Raji (cell line): ENCODE measurements around the gene PDCD5.

Experiments used
- POLR2A ChIP-seq: IDR thresholded peaks from 2 replicates; pipeline ENCODE4 v1.6.1; 2011; ENCODE audit warnings: low read depth, low read length, control low read depth; ENCODE audit not compliant: insufficient read depth

The PDCD5 gene

GRCh38 chr19:32573492-32573794, 7.5 kb upstream of the PDCD5 start:
- no peak for TF ChIP-seq POLR2A

- no peak for TF ChIP-seq POLR2A
These were observed 4.2 kb upstream of the PDCD5 start for GRCh38 chr19:32576790-32577189.

GRCh38 chr19:32580353-32580900, 563 bp upstream of the PDCD5 start:
- no peak for TF ChIP-seq POLR2A

GRCh38 chr19:32581705-32582179, 752 bp downstream of the PDCD5 start:
- TF ChIP-seq POLR2A: no peak

GRCh38 chr19:32594021-32594420, 13.0 kb downstream of the PDCD5 start:
- TF ChIP-seq POLR2A: no peak

- no peak for TF ChIP-seq POLR2A
These were observed 14.5 kb downstream of the PDCD5 start for GRCh38 chr19:32595491-32595890.

- TF ChIP-seq POLR2A: no peak
These were observed 17.0 kb downstream of the PDCD5 start for GRCh38 chr19:32598022-32598421.

GRCh38 chr19:32599258-32599657, 18.3 kb downstream of the PDCD5 start:
- TF ChIP-seq POLR2A: no peak

GRCh38 chr19:32599736-32600157, 18.8 kb downstream of the PDCD5 start:
- TF ChIP-seq POLR2A: no peak

GRCh38 chr19:32603961-32604360, 23.0 kb downstream of the PDCD5 start:
- no peak for TF ChIP-seq POLR2A

GRCh38 chr19:32605544-32605943, 24.6 kb downstream of the PDCD5 start:
- TF ChIP-seq POLR2A: no peak

GRCh38 chr19:32606289-32606688, 25.3 kb downstream of the PDCD5 start:
- no peak for TF ChIP-seq POLR2A

GRCh38 chr19:32607479-32607878, 26.5 kb downstream of the PDCD5 start:
- TF ChIP-seq POLR2A: no peak

- TF ChIP-seq POLR2A: no peak
These were observed 30.2 kb downstream of the PDCD5 start for GRCh38 chr19:32611161-32611560.

GRCh38 chr19:32613008-32613407, 32.0 kb downstream of the PDCD5 start:
- TF ChIP-seq POLR2A: no peak

- no peak for TF ChIP-seq POLR2A
These were observed 33.9 kb downstream of the PDCD5 start for GRCh38 chr19:32614916-32615315.

GRCh38 chr19:32615569-32615968, 34.6 kb downstream of the PDCD5 start:
- TF ChIP-seq POLR2A: no peak

GRCh38 chr19:32619051-32619685, 38.2 kb downstream of the PDCD5 start:
- TF ChIP-seq POLR2A: no peak

GRCh38 chr19:32622002-32622401, 41.0 kb downstream of the PDCD5 start:
- TF ChIP-seq POLR2A: no peak
